Memory B cell (primary cell): ENCODE measurements around the gene CLUH.

Experiments used
- ATAC-seq: fragments of 150-1000 bp; cut with Tn5 transposase; 2 replicates; pipeline ENCODE4 v1.10.0; 2021; ENCODE audit warnings: low read depth, mild to moderate bottlenecking, moderate library complexity
- DNase-seq, 2 donors: peaks; one replicate each; pipeline ENCODE4 v3.0.0; 2022; ENCODE audit warnings: low spot score in 2 of 2
- H3K27ac Mint-ChIP-seq: one replicate; pipeline ENCODE4 v1.8.0; 2022; ENCODE audit warnings: mild to moderate bottlenecking, moderate library complexity, mixed read lengths
- H3K27me3 Mint-ChIP-seq: one replicate; pipeline ENCODE4 v1.8.0; 2022; ENCODE audit warnings: mixed read lengths
- H3K36me3 Mint-ChIP-seq: one replicate; pipeline ENCODE4 v1.8.0; 2022; ENCODE audit warnings: mild to moderate bottlenecking, mixed read lengths
- H3K4me1 Mint-ChIP-seq: one replicate; pipeline ENCODE4 v1.8.0; 2022; ENCODE audit warnings: mixed read lengths
- H3K4me3 Mint-ChIP-seq: one replicate; pipeline ENCODE4 v1.8.0; 2022; ENCODE audit warnings: mild to moderate bottlenecking, moderate library complexity, mixed read lengths
- H3K9me3 Mint-ChIP-seq: one replicate; pipeline ENCODE4 v1.8.0; 2022; ENCODE audit warnings: mixed read lengths

Gene CLUH

GRCh38 chr17:2710071-2710802, 1.3 kb downstream of the CLUH start:
- H3K27me3 Mint-ChIP-seq, result no peaks in the 10 kb centered on the region
- ATAC-seq (no peak), DNase-seq (no peak)
- H3K4me3 Mint-ChIP-seq, result peak overlapping the region; percentile 87
- peaks cover 33% of the 10 kb centered on the region for H3K4me1 Mint-ChIP-seq
- H3K36me3 Mint-ChIP-seq, result no peaks in the 10 kb centered on the region
- no peaks in the 10 kb centered on the region for H3K9me3 Mint-ChIP-seq
- H3K27ac Mint-ChIP-seq, result peak overlapping the region; percentile 89

GRCh38 chr17:2709183-2709661, 2.3 kb downstream of the CLUH start:
- peak in 1 of 2 donors; percentile 32 for DNase-seq
- Mint-ChIP-seq H3K27ac (peak overlapping the region; percentile 89), H3K27me3 (no peaks in the 10 kb centered on the region), H3K4me1 (peaks cover 39% of the 10 kb centered on the region), H3K4me3 (peak overlapping the region; percentile 87), H3K9me3 (no peaks in the 10 kb centered on the region), H3K36me3 (peaks cover 6% of the 10 kb centered on the region)
- ATAC-seq, result peak; percentile 30

- ATAC-seq, result no peak
- peaks cover 39% of the 10 kb centered on the region for H3K4me1 Mint-ChIP-seq
- H3K9me3 Mint-ChIP-seq, result no peaks in the 10 kb centered on the region
- peak overlapping the region; percentile 87 for H3K4me3 Mint-ChIP-seq
- H3K36me3 Mint-ChIP-seq, result peaks cover 6% of the 10 kb centered on the region
- no peaks in the 10 kb centered on the region for H3K27me3 Mint-ChIP-seq
- no peak for DNase-seq
- peak overlapping the region; percentile 89 for H3K27ac Mint-ChIP-seq
These were observed 2.9 kb downstream of the CLUH start for GRCh38 chr17:2708585-2709182.

GRCh38 chr17:2707721-2708584, 3.6 kb downstream of the CLUH start:
- H3K36me3 Mint-ChIP-seq, result peaks cover 8% of the 10 kb centered on the region
- peaks cover 39% of the 10 kb centered on the region for H3K4me1 Mint-ChIP-seq
- no peaks in the 10 kb centered on the region for H3K9me3 Mint-ChIP-seq
- no peak for DNase-seq
- ATAC-seq, result no peak
- H3K27ac Mint-ChIP-seq, result peak overlapping the region; percentile 40
- no peaks in the 10 kb centered on the region for H3K27me3 Mint-ChIP-seq
- peak overlapping the region; percentile 32 for H3K4me3 Mint-ChIP-seq

- ATAC-seq (no peak), DNase-seq (no peak)
- H3K27me3 Mint-ChIP-seq, result no peaks in the 10 kb centered on the region
- peaks cover 34% of the 10 kb centered on the region for H3K4me1 Mint-ChIP-seq
- no peak overlapping the region for H3K27ac Mint-ChIP-seq
- H3K4me3 Mint-ChIP-seq, result no peak overlapping the region
- no peaks in the 10 kb centered on the region for H3K9me3 Mint-ChIP-seq
- H3K36me3 Mint-ChIP-seq, result peaks cover 8% of the 10 kb centered on the region
These were observed 4.6 kb downstream of the CLUH start for GRCh38 chr17:2706911-2707510.

- Mint-ChIP-seq H3K36me3 (peaks cover 8% of the 10 kb centered on the region), H3K4me1 (peaks cover 32% of the 10 kb centered on the region), H3K27ac (peak overlapping the region; percentile 82), H3K9me3 (no peaks in the 10 kb centered on the region), H3K27me3 (no peaks in the 10 kb centered on the region), H3K4me3 (no peak overlapping the region)
- ATAC-seq, result no peak
- no peak for DNase-seq
These were observed 5.4 kb downstream of the CLUH start for GRCh38 chr17:2705888-2706795.

- H3K4me3 Mint-ChIP-seq, result no peak overlapping the region
- H3K9me3 Mint-ChIP-seq, result no peaks in the 10 kb centered on the region
- H3K27ac Mint-ChIP-seq, result peak overlapping the region; percentile 82
These were observed 6.3 kb downstream of the CLUH start for GRCh38 chr17:2705263-2705662.

GRCh38 chr17:2704890-2705248, 6.7 kb downstream of the CLUH start:
- Mint-ChIP-seq H3K4me3 (no peak overlapping the region), H3K36me3 (peaks cover 8% of the 10 kb centered on the region), H3K27ac (peak overlapping the region; percentile 82), H3K27me3 (no peaks in the 10 kb centered on the region), H3K9me3 (no peaks in the 10 kb centered on the region), H3K4me1 (peaks cover 25% of the 10 kb centered on the region)
- no peak for ATAC-seq
- no peak for DNase-seq

More at GRCh38 chr17:2705263-2705662, 6.3 kb downstream of the CLUH start:
- Mint-ChIP-seq H3K36me3 (peaks cover 8% of the 10 kb centered on the region), H3K4me1 (peaks cover 29% of the 10 kb centered on the region), H3K27me3 (no peaks in the 10 kb centered on the region)
- no peak for ATAC-seq
- DNase-seq, result no peak

- ATAC-seq, result no peak
- H3K4me3 Mint-ChIP-seq, result no peak overlapping the region
- no peak overlapping the region for H3K27ac Mint-ChIP-seq
These were observed 7.3 kb downstream of the CLUH start for GRCh38 chr17:2704031-2704889.

GRCh38 chr17:2703606-2704005, 8.0 kb downstream of the CLUH start:
- peaks cover 8% of the 10 kb centered on the region for H3K36me3 Mint-ChIP-seq
- H3K4me1 Mint-ChIP-seq, result peaks cover 13% of the 10 kb centered on the region
- DNase-seq (no peak), ATAC-seq (no peak)
- H3K4me3 Mint-ChIP-seq, result no peak overlapping the region
- H3K27me3 Mint-ChIP-seq, result no peaks in the 10 kb centered on the region
- no peak overlapping the region for H3K27ac Mint-ChIP-seq
- no peaks in the 10 kb centered on the region for H3K9me3 Mint-ChIP-seq

More at GRCh38 chr17:2704031-2704889, 7.3 kb downstream of the CLUH start:
- Mint-ChIP-seq H3K4me1 (peaks cover 19% of the 10 kb centered on the region), H3K9me3 (no peaks in the 10 kb centered on the region), H3K27me3 (no peaks in the 10 kb centered on the region), H3K36me3 (peaks cover 8% of the 10 kb centered on the region)
- no peak for DNase-seq

GRCh38 chr17:2703181-2703580, 8.4 kb downstream of the CLUH start:
- no peak overlapping the region for H3K4me3 Mint-ChIP-seq
- no peaks in the 10 kb centered on the region for H3K27me3 Mint-ChIP-seq
- H3K27ac Mint-ChIP-seq, result no peak overlapping the region
- no peak for DNase-seq
- H3K4me1 Mint-ChIP-seq, result peaks cover 11% of the 10 kb centered on the region
- H3K36me3 Mint-ChIP-seq, result peaks cover 8% of the 10 kb centered on the region
- H3K9me3 Mint-ChIP-seq, result no peaks in the 10 kb centered on the region
- ATAC-seq, result no peak

- Mint-ChIP-seq H3K36me3 (peaks cover 8% of the 10 kb centered on the region), H3K27ac (no peak overlapping the region), H3K4me1 (peaks cover 10% of the 10 kb centered on the region), H3K27me3 (no peaks in the 10 kb centered on the region), H3K4me3 (no peak overlapping the region), H3K9me3 (no peaks in the 10 kb centered on the region)
- DNase-seq, result no peak
- no peak for ATAC-seq
These were observed 9.4 kb downstream of the CLUH start for GRCh38 chr17:2701996-2702741.
